GM18505 (cell line): ENCODE data around the gene TNS1.

Experiments
- ATAC-seq: cut with Tn5 transposase; IDR thresholded peaks from one replicate; pipeline ENCODE4 v1.9.1; 2021; ENCODE audit not compliant: unreplicated experiment
- POLR2A ChIP-seq: IDR thresholded peaks from 4 replicates; pipeline ENCODE4 v1.6.1; 2011; ENCODE audit warnings: borderline replicate concordance; ENCODE audit not compliant: insufficient read depth, insufficient read length; ENCODE audit errors: extremely low read depth

TNS1 gene

DNA sequence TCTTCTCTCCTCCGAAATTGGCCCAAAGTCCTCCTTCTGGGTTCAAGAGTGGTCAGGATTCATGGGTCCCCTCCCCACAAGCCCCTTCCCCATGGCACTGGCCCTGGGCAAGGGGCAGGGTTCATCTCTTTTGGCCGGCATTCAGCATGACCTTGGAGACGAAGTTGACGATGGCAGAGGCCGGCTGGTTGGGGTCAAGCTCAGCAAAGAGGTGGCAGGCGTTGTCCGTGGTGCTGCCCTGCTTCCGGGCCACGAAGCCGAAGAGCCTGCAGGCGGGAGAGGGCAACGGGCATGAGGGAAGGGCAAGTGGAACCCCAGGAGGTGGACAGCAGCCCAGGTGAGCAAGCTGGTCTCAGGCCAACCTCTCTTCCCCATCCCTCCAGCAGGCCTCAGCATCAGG lies 198.5 kb downstream of the TNS1 start:
- no peak for ATAC-seq
- no peak for TF ChIP-seq POLR2A

DNA sequence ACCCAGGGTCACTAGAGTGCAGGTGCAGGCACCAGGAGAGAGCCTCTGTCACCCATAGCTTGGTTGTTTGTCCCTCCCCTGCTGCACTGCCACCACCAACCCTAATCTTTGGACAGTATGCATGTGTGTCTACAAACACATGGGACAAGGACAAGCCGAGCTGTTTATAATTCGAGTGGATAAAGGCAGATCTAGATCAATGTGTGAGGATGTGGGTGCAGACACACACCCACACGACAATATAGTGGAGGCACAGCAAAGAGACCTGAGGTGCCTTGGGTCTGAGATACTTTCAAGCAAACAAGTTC lies 199.2 kb downstream of the TNS1 start:
- TF ChIP-seq POLR2A: no peak
- ATAC-seq: no peak

DNA sequence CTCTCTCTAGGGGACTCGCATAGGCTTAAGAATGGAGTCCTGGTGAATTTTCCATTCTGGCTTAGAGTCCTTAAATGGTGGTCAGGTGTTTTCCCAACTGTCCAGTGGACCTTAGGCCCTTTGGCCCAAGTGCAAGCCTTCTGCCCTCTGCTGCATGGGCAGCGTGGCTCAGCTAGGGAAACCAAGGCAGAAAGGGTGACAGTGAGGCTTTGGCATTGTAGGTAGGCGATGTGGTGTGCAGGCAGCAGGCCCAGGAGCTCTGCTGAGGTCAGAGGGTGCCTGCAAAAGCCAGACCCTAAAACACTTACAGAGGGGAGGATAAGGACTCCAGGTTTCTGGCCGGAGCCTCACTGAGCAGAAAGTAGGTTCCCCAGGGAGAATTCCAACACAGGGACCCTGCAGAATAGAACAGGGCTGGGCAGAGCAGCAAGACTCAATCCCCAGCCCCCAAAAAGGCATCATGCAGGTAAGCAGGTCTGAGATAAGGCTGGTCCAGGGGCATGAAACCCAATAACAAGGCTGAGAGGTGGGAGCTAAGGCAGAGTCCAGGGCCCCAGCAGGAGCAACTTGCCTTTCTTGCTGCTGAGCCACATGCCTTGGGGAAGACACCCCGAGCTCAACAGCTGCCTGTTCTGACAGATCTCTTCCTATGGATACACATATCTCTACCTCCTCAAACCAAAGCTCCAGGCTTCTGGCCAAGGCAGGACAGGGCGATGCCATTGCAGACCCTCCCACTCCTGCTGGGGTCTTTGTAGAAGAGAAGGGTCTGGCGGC lies 199.7 kb downstream of the TNS1 start:
- no peak for ATAC-seq

DNA sequence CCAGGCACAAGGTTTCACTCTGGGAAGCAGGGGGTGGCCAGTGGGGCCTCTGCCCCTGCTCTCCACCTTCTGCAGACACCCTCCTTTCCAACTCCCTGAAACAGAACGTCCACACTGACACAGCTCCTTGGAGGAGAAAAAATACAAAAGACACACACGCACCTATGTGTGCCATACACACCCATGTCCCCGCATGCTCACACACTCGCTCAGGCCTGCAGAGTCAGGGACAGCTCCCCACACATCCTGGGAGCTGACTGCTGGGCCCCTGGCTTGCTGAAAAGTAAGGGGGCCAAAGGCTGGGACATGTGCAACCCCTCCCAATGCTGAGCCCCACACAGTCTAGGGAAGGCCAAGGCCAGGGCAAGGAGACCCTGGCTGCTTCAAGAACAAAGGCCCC lies 200.5 kb downstream of the TNS1 start:
- TF ChIP-seq POLR2A: no peak
- no peak for ATAC-seq

More for the DNA sequence above, 199.7 kb downstream of the TNS1 start:
- TF ChIP-seq POLR2A: no peak

DNA sequence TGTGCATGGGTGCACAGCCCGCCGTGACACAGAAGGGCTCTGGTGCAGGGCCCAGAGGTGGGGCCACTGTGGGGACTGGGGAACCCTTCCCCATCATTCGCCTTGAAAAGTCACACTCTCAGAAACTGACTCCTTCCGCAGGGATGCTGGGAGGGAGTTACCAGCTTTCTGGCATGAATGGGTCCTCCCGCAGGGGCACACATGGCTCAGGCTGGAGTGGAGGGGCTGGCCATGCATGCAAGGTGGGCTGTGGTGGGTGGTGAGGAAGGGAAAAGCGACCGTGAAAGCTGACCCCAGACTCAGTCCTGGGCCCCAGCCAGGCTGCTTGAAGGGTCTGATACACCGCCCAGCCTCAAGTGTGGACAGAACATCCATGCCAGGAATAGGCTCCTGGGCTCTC lies 201.1 kb downstream of the TNS1 start:
- ATAC-seq: no peak
- TF ChIP-seq POLR2A: no peak

DNA sequence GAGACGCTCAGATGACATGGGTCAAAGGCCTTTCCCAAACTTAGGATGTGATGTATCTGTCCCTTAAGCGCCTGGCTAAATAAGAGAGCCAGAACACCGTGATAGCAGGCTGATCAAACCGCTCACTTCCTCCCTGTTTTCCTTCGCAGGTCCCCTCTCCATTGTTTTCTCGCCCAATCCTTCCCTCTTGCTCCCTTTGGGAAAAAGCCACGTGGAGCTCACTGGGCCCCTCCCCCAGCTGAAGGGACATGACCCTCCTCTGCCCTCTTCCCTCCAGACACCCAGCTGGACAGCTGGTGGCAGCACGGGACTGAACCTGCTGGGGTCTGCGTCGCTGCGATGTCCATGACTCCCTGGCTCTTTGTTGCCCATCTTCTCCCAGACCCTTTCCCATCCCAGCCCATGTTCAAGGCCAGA lies 201.7 kb downstream of the TNS1 start:
- TF ChIP-seq POLR2A: no peak

DNA sequence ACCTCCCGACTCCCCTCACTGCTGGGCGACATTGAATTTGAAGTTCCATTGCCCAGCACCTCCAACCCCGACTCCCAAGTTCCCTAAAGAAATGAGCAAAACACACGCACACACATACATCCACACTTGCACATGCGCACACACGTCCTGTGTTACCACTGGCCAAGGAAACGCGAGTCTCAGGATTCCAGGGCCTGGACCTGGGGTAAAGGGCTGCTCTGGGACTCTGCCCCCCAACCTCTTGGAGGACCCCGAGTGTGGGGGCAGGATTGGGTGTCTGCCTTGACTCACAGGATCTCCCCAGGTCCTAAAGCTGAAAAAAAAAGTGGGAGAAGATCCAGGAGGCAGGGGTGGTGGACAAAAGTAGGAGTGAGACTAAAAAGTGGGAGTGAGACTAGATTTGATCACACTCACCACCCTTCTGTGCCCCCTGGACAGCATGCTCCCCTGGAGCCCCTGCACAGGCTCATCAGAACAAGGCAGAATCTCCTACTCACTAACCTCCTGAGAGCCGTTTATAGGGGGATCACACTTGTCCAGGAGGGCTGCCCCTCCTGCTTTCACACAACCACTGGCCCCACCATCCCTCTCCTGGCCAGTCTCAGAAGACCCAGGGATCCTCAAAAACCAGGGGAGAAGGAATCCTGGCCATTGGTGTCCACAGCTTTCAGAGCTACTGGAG lies 202.2 kb downstream of the TNS1 start:
- TF ChIP-seq POLR2A: no peak
- ATAC-seq: no peak

More for the DNA sequence above, 201.7 kb downstream of the TNS1 start:
- no peak for ATAC-seq

DNA sequence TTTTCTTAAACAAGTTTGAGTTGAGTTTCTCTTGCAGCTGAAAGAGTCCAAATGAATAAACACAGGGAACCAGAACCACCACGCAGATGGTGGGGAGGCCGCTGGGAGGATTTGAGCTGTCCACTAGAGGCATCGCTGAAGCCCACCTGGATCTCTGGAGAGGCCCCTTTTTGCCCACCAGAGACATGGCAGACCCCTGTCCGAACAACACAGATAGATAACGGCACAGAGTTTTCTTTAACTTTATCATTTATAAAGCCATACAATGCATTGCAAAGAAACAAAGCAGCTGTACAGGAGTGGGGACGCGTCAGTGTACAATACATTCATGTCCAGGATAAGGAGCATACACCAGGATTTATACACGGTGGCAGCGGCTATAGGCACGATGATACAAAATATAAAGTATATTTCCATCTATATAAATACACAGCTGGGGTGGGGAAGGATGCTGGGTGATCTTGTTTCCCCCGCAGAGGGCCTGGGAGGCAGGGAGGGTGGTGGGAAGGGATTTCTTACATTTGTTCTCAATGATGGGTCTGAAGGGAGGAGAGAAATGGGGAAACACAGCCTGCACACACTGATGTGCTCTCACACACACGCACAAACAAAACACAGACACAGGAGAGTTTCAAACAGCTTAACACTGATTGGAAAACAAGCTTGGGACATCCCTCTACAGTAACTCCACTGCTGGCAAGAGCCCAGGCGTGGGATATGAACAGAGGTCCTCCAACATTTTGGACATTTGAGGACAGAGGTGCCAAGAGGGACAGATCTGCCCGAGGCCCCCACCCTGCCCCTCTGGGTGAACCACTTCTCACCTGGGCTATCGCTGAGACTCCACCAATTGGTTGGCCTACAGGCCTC lies 203.0 kb downstream of the TNS1 start:
- TF ChIP-seq POLR2A: no peak

DNA sequence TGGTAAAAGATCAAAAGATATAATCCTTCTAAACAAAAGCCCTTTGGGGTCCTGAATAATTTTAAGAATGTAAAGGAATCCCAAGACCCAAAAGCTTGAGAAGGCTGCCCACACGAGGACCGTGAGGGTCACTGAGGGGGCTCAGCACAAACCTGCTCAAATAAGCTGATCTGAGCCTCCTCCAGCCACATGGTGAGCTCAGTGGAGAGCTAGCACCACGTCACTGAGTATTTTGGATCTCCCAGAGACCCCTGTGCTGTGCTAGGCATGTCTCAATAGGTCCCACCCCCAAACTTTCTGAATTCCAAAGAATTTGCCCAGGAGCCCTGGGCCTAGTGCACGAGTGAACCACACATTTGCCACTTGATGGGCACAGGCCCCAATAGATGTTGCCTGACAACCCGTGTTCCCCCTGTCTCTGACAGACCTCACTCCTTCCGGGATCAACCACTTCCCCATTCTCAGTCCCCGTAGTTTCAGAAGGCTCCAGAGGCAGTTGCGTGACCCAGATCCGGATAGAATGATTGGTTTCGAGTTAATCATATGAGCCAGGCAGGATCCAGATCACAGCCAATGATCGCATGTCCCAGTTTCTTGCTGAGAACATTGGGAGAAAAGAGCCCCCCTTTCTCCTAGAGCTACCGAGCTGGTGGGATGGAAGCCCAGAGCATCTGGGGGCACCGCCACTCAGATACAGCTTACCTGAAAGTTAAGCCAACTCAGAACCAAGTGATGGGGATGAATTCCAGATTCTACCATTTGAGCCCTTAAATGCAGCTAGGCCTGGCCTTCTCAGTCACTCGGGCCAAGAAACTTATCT lies 203.8 kb downstream of the TNS1 start:
- TF ChIP-seq POLR2A: no peak
- peak; percentile 55 for ATAC-seq

More for the DNA sequence above, 203.0 kb downstream of the TNS1 start:
- no peak for ATAC-seq

DNA sequence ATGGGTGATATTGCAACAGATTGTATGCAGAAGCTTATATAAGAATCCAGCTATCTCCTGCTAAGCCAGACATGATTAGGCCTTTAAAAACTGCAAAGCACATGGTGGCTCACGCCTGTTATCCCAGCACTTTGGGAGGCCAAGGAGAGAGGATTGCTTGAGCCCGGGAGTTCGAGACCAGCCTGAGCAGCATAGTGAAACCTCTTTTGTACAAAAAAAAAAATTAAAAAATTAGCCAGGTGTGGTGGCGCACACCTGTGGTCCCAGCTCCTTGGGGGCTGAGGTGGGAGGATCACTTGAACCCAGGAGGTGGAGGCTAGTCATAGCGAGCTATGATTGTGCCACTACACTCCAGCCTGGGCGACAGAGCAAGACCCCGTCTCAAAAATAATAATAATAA lies 204.6 kb downstream of the TNS1 start:
- ATAC-seq: no peak

DNA sequence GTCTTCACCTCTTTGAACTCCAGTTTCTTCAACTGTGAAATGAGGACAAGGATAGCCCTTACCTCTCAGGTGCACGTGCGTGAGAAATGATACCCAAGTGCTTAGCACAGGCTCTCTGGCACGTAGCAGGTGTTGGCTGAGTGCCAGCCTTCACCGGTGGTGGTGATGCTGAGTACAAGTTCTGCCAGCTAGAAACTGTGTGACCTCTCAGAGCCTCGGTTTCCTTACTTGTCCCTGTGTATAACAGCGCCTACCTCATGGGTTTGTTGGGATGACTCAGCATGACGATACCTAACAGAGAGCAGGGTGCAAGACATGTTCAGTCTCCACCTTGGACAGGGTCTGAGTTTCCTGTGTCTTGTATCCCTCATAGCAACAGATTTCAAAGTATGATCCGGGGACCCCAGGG lies 205.1 kb downstream of the TNS1 start:
- no peak for TF ChIP-seq POLR2A
- no peak for ATAC-seq

More for the DNA sequence above, 204.6 kb downstream of the TNS1 start:
- TF ChIP-seq POLR2A: no peak

DNA sequence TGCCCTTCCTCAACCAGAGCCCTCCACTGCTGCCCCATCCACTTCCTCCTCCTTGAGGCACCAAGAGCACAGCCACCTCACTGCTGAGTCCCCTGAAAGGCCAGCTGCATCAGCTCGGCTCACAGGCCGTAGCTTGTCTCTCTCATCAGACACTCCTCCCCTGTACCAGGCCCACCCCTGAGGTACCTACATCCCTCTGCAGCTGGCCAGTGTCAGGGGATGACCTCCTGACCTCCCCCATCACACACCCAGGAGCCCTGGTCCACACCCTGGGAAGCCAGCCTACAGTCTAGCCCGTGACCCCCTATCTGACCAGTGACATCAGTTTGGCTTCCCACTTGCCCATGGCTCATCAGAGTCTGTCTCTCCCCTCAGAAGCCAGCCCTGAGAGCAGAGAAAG lies 205.6 kb downstream of the TNS1 start:
- ATAC-seq: no peak
- TF ChIP-seq POLR2A: no peak
